Posterior vena cava (tissue), 2 donors: ENCODE measurements around the gene CDH22. TPM values are rescaled to one million over a fixed set of nuclear protein-coding genes. Genes with fewer than 3 reads are reported as not detected.

Source experiments
- DNase-seq: peaks from one replicate; pipeline ENCODE4 v3.0.0-alpha.2; 2020; ENCODE audit warnings: low spot score
- intact Hi-C, 2 donors: fragments of 100-400 bp; cut with DNase I; formaldehyde crosslinking; loops; one replicate each; pipeline versions ENCODE4 v1.14.1 to v1.14.2; 2022 to 2023
- total RNA-seq, 2 donors: library from RNA; stranded (reverse); fragmentation: NEBNext Ultra II Directional; extraction: Animal tissue kit (Norgen Biotek cat#: 25700); gene quantifications; one replicate each; pipeline ENCODE4 v1.2.1, GENCODE V29; 2021
- donor health status: DM: yes; HTN: yes; CAD: no.
- donor health status: DM: yes; HTN: yes; CAD: no.

CDH22 gene
- total RNA-seq, 2 donors from 2014 or later: 0.28 to 0.29 TPM

- intact Hi-C loops: no loop called here
- no peak for DNase-seq
Observed at GRCh38 chr20:46282669-46283068, 25.6 kb downstream of the CDH22 start.

GRCh38 chr20:46279103-46279502, 29.2 kb downstream of the CDH22 start:
- intact Hi-C loops: no loop called here
- DNase-seq: no peak

- intact Hi-C loops: no loop called here
- DNase-seq: no peak
Observed at GRCh38 chr20:46277602-46278001, 30.7 kb downstream of the CDH22 start.

GRCh38 chr20:46276531-46276930, 31.8 kb downstream of the CDH22 start:
- no peak for DNase-seq
- intact Hi-C loops: no loop called here

GRCh38 chr20:46275091-46275490, 33.2 kb downstream of the CDH22 start:
- no peak for DNase-seq
- intact Hi-C loops: no loop called here

GRCh38 chr20:46273717-46274116, 34.6 kb downstream of the CDH22 start:
- intact Hi-C loops: no loop called here
- no peak for DNase-seq

- no peak for DNase-seq
- intact Hi-C loops: no loop called here
Observed at GRCh38 chr20:46272389-46273047, 35.8 kb downstream of the CDH22 start.

- intact Hi-C loops: no loop called here
- DNase-seq: no peak
Observed at GRCh38 chr20:46270977-46271744, 37.1 kb downstream of the CDH22 start.

- intact Hi-C loops: no loop called here
- DNase-seq: no peak
Observed at GRCh38 chr20:46269372-46269771, 38.9 kb downstream of the CDH22 start.

- intact Hi-C loops: no loop called here
Observed at GRCh38 chr20:46268662-46269061, 39.6 kb downstream of the CDH22 start.

GRCh38 chr20:46268131-46268614, 40.1 kb downstream of the CDH22 start:
- no peak for DNase-seq
- intact Hi-C loops: no loop called here

More at GRCh38 chr20:46268662-46269061, 39.6 kb downstream of the CDH22 start:
- DNase-seq: no peak

- intact Hi-C loops: no loop called here
- no peak for DNase-seq
Observed at GRCh38 chr20:46267108-46268105, 40.9 kb downstream of the CDH22 start.

GRCh38 chr20:46265539-46265938, 42.8 kb downstream of the CDH22 start:
- intact Hi-C loops: no loop called here
- no peak for DNase-seq

GRCh38 chr20:46264391-46265266, 43.7 kb downstream of the CDH22 start:
- no peak for DNase-seq
- intact Hi-C loops: no loop called here

- intact Hi-C loops: no loop called here
- no peak for DNase-seq
Observed at GRCh38 chr20:46261456-46262253, 46.6 kb downstream of the CDH22 start.

GRCh38 chr20:46260936-46261454, 47.3 kb downstream of the CDH22 start:
- intact Hi-C loops: no loop called here
- DNase-seq: no peak

GRCh38 chr20:46260480-46260879, 47.8 kb downstream of the CDH22 start:
- no peak for DNase-seq
- intact Hi-C loops: no loop called here
